Lower leg skin (tissue), 4 donors: Measurements from ENCODE around the gene NEO1. TPM values are rescaled to one million over a fixed set of nuclear protein-coding genes. Genes with fewer than 3 reads are reported as not detected.

Experiments
- DNase-seq, 2 donors: peaks; one replicate each; pipeline ENCODE4 v3.0.0-alpha.2; 2019; ENCODE audit warnings: low spot score in 2 of 2
- H3K4me3 ChIP-seq: fragments of 200-600 bp; sonication (generic); 2 replicates; pipeline ENCODE4 v1.5.1; 2017; ENCODE audit warnings: mild to moderate bottlenecking, low read depth; ENCODE audit not compliant: poor library complexity, severe bottlenecking
- POLR2A ChIP-seq, 2 donors: fragments of 450-650 bp; IDR thresholded peaks; one replicate each; pipeline ENCODE4 v1.6.1; 2016 to 2017; ENCODE audit warnings: antibody characterized with exemption in 2 of 2, mild to moderate bottlenecking in 1 of 2, moderate library complexity in 1 of 2
- WGBS, 2 donors: methylation state at CpG; one replicate each; pipeline ENCODE4 v1.1.5; 2018; 5-methylcytosine and 5-hydroxymethylcytosine counted together
- intact Hi-C: fragments of 100-400 bp; cut with DNase I; formaldehyde crosslinking; loops from one replicate; pipeline ENCODE4 v1.15.0; 2023; ENCODE audit warnings: low total_unique reads
- total RNA-seq, 4 donors: library from RNA; depleted of rRNA; stranded (reverse); fragments of >200 nt; gene quantifications; one replicate each; pipeline ENCODE4 v1.1.0, GENCODE V29; 2016
- TF ChIP-seq, protein P1 (sequence below), 3 donors: fragments of 450-650 bp; IDR thresholded peaks; one replicate each; pipeline ENCODE4 v1.5.1; 2016; ENCODE audit warnings: antibody characterized with exemption in 3 of 3, mild to moderate bottlenecking in 3 of 3, moderate library complexity in 2 of 3

NEO1 gene
- total RNA-seq, 4 donors from 2014 or later = 60.0 to 102 (median 80.9) TPM

DNA sequence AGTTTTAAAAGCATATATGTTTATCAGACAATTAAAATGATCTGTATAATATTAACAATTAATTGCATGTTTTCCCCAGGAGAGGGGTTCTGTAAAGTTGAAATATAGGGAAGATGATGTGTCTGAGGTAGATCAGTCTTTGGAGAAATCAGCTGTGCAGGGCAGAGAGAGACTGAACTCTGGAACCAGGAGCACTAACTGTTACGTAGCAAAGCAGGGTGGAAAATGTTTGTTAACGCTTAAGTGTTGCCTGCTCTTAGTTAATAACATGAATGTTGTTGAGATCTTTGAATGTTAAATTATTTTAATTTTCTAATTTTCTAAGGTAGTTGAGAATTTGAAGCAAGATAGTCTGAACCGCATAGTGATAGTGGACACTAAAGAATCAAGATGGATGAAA is 57.5 kb downstream of the NEO1 start:
- intact Hi-C loops = no loop called here
- no peak overlapping the region for H3K4me3 ChIP-seq
- DNase-seq = no peak
- TF ChIP-seq, protein P1, sequence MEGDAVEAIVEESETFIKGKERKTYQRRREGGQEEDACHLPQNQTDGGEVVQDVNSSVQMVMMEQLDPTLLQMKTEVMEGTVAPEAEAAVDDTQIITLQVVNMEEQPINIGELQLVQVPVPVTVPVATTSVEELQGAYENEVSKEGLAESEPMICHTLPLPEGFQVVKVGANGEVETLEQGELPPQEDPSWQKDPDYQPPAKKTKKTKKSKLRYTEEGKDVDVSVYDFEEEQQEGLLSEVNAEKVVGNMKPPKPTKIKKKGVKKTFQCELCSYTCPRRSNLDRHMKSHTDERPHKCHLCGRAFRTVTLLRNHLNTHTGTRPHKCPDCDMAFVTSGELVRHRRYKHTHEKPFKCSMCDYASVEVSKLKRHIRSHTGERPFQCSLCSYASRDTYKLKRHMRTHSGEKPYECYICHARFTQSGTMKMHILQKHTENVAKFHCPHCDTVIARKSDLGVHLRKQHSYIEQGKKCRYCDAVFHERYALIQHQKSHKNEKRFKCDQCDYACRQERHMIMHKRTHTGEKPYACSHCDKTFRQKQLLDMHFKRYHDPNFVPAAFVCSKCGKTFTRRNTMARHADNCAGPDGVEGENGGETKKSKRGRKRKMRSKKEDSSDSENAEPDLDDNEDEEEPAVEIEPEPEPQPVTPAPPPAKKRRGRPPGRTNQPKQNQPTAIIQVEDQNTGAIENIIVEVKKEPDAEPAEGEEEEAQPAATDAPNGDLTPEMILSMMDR (IDR thresholded peaks at IDR 0.05) = no peak
- TF ChIP-seq POLR2A (IDR thresholded peaks at IDR 0.05) = no peak
- WGBS, 2 donors = 95 to 98% methylated on average over 3 of the region's 3 CpGs

DNA sequence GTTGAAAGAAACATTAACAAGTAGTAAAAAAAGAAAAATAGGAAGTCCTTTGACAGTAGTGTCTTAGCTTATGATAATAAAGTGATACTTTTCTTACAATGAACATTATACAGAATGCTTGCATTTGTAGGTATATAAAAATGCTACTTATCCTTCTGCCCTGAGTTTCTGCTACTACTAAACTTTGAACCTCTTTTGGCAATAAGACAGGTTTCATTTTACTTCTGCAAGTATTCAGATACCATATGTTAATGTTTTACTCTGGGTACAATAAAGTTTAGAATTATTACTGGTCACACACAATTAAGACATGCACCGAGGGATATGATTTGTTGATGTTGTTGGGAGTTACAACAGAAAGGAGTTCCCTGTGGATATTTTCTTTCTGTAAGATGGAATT is 57.9 kb downstream of the NEO1 start:
- no peak for TF ChIP-seq POLR2A (IDR thresholded peaks at IDR 0.05)
- TF ChIP-seq, protein P1 (IDR thresholded peaks at IDR 0.05) = no peak
- 70 to 84% methylated on average over 1 of the region's 1 CpG for WGBS, 2 donors
- intact Hi-C loops = no loop called here
- no peak overlapping the region for H3K4me3 ChIP-seq
- DNase-seq = no peak

DNA sequence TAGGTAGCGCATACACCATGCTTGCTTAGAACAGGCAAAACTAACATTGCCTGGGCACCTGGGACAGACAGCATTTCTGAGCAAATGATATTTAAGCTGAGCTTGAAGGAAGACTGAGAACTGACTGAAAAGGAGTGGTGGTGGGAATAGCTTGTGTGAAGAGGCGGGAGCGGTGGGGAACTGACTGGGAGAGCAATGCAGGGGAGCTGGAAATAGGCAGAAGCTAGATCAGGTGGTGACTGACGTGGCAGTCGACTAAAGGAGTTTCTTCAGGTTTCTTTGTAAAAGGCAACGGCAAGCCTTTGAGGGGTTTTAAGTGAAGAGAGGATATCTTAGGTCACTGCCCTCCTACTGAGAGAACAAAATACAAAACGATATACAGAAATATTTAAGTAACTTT is 61.8 kb downstream of the NEO1 start:
- H3K4me3 ChIP-seq = no peak overlapping the region
- WGBS, 2 donors = 87 to 92% methylated on average over 7 of the region's 7 CpGs
- no peak for DNase-seq
- intact Hi-C loops = no loop called here
- TF ChIP-seq, protein P1 (IDR thresholded peaks at IDR 0.05) = no peak
- no peak for TF ChIP-seq POLR2A (IDR thresholded peaks at IDR 0.05)

DNA sequence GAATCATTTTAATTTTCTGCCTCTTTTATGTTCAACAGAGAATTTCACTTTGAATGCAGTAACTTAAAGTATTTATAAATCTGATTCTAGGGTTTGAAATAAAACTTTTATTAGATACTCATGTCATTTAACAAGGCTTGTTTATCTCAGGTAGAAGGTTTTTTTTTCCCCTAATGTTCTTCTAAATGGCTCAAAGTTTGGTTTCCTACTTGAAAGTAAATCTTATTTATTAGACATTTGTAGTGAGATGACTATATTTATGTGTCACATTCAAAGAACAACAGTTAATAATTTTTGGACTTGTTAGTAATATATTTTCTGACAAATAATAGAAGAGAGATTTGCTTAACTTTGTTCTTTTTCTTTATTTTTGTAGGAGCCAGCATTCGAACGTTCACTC is 63.9 kb downstream of the NEO1 start:
- TF ChIP-seq, protein P1 (IDR thresholded peaks at IDR 0.05) = no peak
- TF ChIP-seq POLR2A (IDR thresholded peaks at IDR 0.05) = no peak

DNA sequence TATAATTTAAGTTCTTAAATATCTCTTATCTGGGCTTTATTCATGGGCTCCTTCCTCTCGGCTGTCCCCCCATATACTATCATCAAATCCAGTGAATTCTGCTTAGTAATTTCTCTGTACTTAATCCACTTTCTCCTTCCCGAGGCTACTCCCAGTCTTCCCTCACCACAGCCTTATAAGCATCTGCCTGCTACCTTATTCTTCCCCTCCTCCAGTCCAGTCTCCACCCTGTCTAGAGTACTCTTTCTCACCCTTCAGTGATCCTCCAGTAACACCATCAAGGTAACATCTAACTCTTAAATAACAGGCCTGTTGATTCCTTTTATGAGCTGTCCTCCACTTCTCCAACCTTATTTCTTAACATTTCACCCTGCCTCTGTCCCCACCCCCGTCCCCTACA is 65.8 kb downstream of the NEO1 start:
- 86 to 91% methylated on average over 3 of the region's 3 CpGs for WGBS, 2 donors
- TF ChIP-seq, protein P1 (IDR thresholded peaks at IDR 0.05) = no peak
- TF ChIP-seq POLR2A (IDR thresholded peaks at IDR 0.05) = no peak
- H3K4me3 ChIP-seq = no peak overlapping the region
- intact Hi-C loops = no loop called here
- DNase-seq = no peak

More for the DNA sequence above, 63.9 kb downstream of the NEO1 start:
- intact Hi-C loops = no loop called here
- H3K4me3 ChIP-seq = no peak overlapping the region
- no peak for DNase-seq
- WGBS, 2 donors = 87 to 90% methylated on average over 2 of the region's 2 CpGs

DNA sequence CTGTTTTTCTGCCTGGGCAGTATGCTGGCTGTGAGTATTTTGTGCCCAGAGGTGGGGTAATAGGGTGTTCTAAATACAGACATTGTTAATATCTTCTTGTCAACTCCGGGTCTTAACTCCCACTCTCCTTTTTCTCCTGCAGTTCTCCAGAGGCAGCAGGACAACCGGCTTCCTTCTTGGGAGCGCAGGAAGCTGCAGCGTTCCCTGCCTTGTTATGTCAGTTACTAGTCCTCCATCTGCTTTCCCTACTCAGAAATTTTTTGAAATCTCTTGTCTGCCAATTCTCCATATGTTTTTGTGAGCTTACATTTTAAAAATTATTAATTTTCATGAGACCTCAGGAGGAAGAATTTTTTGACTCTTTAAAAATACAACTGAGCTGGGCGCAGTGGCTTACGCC is 67.2 kb downstream of the NEO1 start:
- TF ChIP-seq POLR2A (IDR thresholded peaks at IDR 0.05) = no peak
- TF ChIP-seq, protein P1 (IDR thresholded peaks at IDR 0.05) = no peak
- WGBS, 2 donors = 87 to 93% methylated on average over 6 of the region's 6 CpGs
- DNase-seq = no peak
- no peak overlapping the region for H3K4me3 ChIP-seq
- intact Hi-C loops = no loop called here
